ENCODE measurements around the gene ASB6.

- no peak for TF ChIP-seq CTCF (IDR thresholded peaks at IDR 0.05)
- no peak for TF ChIP-seq EZH2 (IDR thresholded peaks at IDR 0.05; ENCODE audit: borderline replicate concordance, insufficient read depth, low read depth, low read length, poor library complexity, severe bottlenecking)
Observed at GRCh38 chr9:129661029-129661428, 19.1 kb upstream of the ASB6 start.
